Panc1 (cell line): ENCODE measurements around the gene ITPR2. TPM values are rescaled to one million over a fixed set of nuclear protein-coding genes. Genes with fewer than 3 reads are reported as not detected.

Experiments
- ATAC-seq: fragments of 200-7000 bp; cut with Tn5 transposase; 2 replicates; pipeline ENCODE4 v1.9.1; 2020; ENCODE audit warnings: mild to moderate bottlenecking, moderate library complexity
- BruUV-seq: library from RNA; stranded (reverse); fragments of 400-500 nt; replicated peaks from 2 replicates; lab custom pipeline; 2021; lab: Mats Ljungman, UMichigan
- CTCF ChIA-PET: fragments of 300-600 bp; sonication (Branson Sonifier 250); formaldehyde crosslinking; loops from one replicate; lab custom pipeline; 2022; ENCODE audit warnings: antibody characterized with exemption; lab: Charles Lee
- POLR2A ChIA-PET: fragments of 300-600 bp; sonication (Branson Sonifier 250); formaldehyde crosslinking; loops from one replicate; lab custom pipeline; 2022; ENCODE audit warnings: antibody characterized with exemption; lab: Charles Lee
- DNase-seq: peaks from one replicate; pipeline ENCODE4 v3.0.0-alpha.2; 2010; ENCODE audit warnings: low read depth, low spot score
- H3K27ac ChIP-seq: 2 replicates; pipeline ENCODE4 v1.5.1; 2011; ENCODE audit warnings: mild to moderate bottlenecking, low read length, inconsistent platforms
- H3K27me3 ChIP-seq: fragments of 200-500 bp; sonication (Bioruptor generic); 2 replicates; pipeline ENCODE4 v1.6.0; 2014; ENCODE audit warnings: low read length, inconsistent platforms; ENCODE audit not compliant: control insufficient read depth, insufficient read depth
- H3K36me3 ChIP-seq: fragments of 200-500 bp; sonication (Bioruptor generic); 2 replicates; pipeline ENCODE4 v1.5.1; 2014; ENCODE audit warnings: inconsistent platforms, mild to moderate bottlenecking, low read length, moderate library complexity; ENCODE audit not compliant: control insufficient read depth, insufficient read depth
- H3K4me1 ChIP-seq: 2 replicates; pipeline ENCODE4 v1.5.1; 2011; ENCODE audit warnings: inconsistent platforms, mild to moderate bottlenecking, low read length, moderate library complexity; ENCODE audit not compliant: control insufficient read depth, insufficient read depth
- H3K4me3 ChIP-seq, 2 experiments: 2 replicates each; pipeline ENCODE4 v1.5.1; 2011 to 2012; ENCODE audit warnings: low read depth in 2 of 2, low read length in 2 of 2, mild to moderate bottlenecking in 2 of 2, inconsistent platforms in 1 of 2, moderate library complexity in 1 of 2
- H3K9me3 ChIP-seq: fragments of 200-500 bp; sonication (Bioruptor generic); 2 replicates; pipeline ENCODE4 v1.5.1; 2014; ENCODE audit warnings: low read depth, mild to moderate bottlenecking, inconsistent platforms, low read length, moderate library complexity; ENCODE audit not compliant: control insufficient read depth, insufficient read depth
- CTCF ChIP-seq: fragments of 450-650 bp; IDR thresholded peaks from 2 replicates; pipeline ENCODE4 v1.5.1; 2017; ENCODE audit warnings: mild to moderate bottlenecking
- POLR2AphosphoS5 ChIP-seq: IDR thresholded peaks from 2 replicates; pipeline ENCODE4 v1.6.1; 2012; ENCODE audit warnings: mild to moderate bottlenecking, low read depth, low read length, moderate library complexity
- REST ChIP-seq, 2 experiments: IDR thresholded peaks; 2 replicates each; pipeline ENCODE4 v1.6.1; 2011 to 2012; ENCODE audit warnings: low read depth in 2 of 2, control low read depth in 1 of 2, low read length in 1 of 2, mild to moderate bottlenecking in 1 of 2, moderate library complexity in 1 of 2; ENCODE audit not compliant: insufficient read depth in 1 of 2
- SIN3A ChIP-seq: IDR thresholded peaks from 2 replicates; pipeline ENCODE4 v1.6.1; 2012; ENCODE audit warnings: low read depth, mild to moderate bottlenecking, low read length, moderate library complexity, borderline replicate concordance; ENCODE audit not compliant: insufficient read depth
- TCF7L2 ChIP-seq: IDR thresholded peaks from 2 replicates; pipeline ENCODE4 v1.6.1; 2011; ENCODE audit warnings: mild to moderate bottlenecking, low read depth, low read length, inconsistent platforms
- in situ Hi-C: cut with HindIII; loops from 2 replicates; pipeline ENCODE4 v1.10.0; 2016; ENCODE audit warnings: low sequenced_read_pairs, low pct_unique_long_range_greater_than_20kb
- intact Hi-C: fragments of 100-400 bp; cut with micrococcal nuclease; formaldehyde crosslinking; loops from one replicate; pipeline ENCODE4 v1.10.0; 2022; ENCODE audit not compliant: unreplicated experiment
- total RNA-seq: library from RNA; stranded (reverse); gene quantifications from one replicate; pipeline ENCODE4 v1.2.1, GENCODE V29; 2021; ENCODE audit not compliant: unreplicated experiment

Gene ITPR2
- total RNA-seq, 1 experiment from 2014 or later: 41.8 TPM

- Histone ChIP-seq H3K27ac (no peak overlapping the region), H3K4me1 (no peaks in the 10 kb centered on the region), H3K36me3 (no peaks in the 10 kb centered on the region), H3K9me3 (no peaks in the 10 kb centered on the region), H3K4me3 (no peak overlapping the region), H3K27me3 (no peaks in the 10 kb centered on the region)
- ChIA-PET CTCF (no interaction called here), POLR2A (no interaction called here)
- intact Hi-C loops (no loop called here), in situ Hi-C loops (no loop called here)
- TF ChIP-seq TCF7L2: no peak
- TF ChIP-seq SIN3A: no peak
- TF ChIP-seq CTCF: no peak
- no peak for TF ChIP-seq POLR2AphosphoS5
- no peak for TF ChIP-seq REST (IDR thresholded peaks at IDR 0.05; ENCODE audit: insufficient read depth in 1 of 2, low read depth in 2 of 2, low read length in 1 of 2)
- ATAC-seq: no peak
- no peak for DNase-seq
- TSS peak; percentile 45 for BruUV-seq
These were observed 448.5 kb downstream of the ITPR2 start for GRCh38 chr12:26384536-26384935.

- intact Hi-C loops (no loop called here), in situ Hi-C loops (no loop called here)
- no TSS peak for BruUV-seq
- DNase-seq: no peak
- Histone ChIP-seq H3K4me3 (no peak overlapping the region), H3K4me1 (no peaks in the 10 kb centered on the region), H3K36me3 (no peaks in the 10 kb centered on the region), H3K27me3 (no peaks in the 10 kb centered on the region), H3K9me3 (no peaks in the 10 kb centered on the region), H3K27ac (no peak overlapping the region)
- no peak for ATAC-seq
- ChIA-PET CTCF (no interaction called here), POLR2A (no interaction called here)
- TF ChIP-seq REST (IDR thresholded peaks at IDR 0.05; ENCODE audit: insufficient read depth in 1 of 2, low read depth in 2 of 2, low read length in 1 of 2) (no peak), POLR2AphosphoS5 (no peak), CTCF (no peak), TCF7L2 (no peak), SIN3A (no peak)
These were observed 450.0 kb downstream of the ITPR2 start for GRCh38 chr12:26383041-26383440.
